T-helper 9 cell (primary cell): ENCODE data around the gene UBAC2.

Source experiments
- DNase-seq: peaks from one replicate; pipeline ENCODE4 v3.0.0-alpha.2; 2020

The UBAC2 gene

DNA sequence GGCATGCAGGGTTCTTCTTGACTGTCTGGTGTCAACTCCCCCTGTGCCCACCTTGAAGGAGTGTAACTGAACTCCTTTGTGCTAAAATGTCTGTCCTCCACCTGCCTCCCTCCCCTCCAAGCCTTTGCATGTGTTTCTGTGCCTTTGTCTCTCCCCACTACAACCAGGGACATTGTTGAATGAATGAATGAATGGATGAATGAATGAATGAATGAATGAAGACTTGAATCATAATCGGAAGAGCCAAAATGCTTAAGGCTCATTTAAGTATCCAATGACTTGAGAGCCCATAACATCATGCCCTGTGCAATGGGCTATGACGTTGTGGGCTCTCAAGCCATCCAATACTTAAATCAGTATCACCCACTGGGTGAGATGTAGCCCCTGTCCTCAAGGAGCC lies 115.6 kb downstream of the UBAC2 start:
- DNase-seq: no peak

DNA sequence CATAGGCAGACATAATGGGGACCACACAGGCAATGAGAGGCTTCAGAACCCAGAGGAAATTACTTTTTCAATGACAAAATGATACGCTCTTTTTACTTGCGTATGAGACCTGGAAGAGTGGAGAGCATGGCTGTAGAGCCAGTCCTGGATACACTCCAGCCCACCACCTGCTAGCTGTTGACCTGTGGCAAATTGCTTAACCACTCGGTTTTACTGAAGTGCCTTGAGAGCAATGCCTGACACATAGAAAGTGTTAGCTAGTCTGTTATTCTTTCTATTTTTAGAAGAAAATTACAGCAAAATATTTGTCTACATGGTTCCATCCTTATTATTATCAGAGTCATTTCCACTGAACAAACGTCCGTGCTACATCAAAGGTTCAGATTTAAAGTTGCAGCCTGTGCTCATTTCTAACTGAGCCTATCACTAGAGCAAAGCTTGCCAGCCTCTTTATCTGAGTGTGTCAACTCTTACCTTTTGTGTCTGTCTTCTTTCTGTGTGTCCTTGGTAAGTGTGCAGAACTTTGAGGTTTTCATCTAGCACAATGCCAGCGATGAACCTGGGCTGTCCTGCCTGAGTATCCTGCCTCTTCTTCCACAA lies 116.1 kb downstream of the UBAC2 start:
- DNase-seq: no peak

DNA sequence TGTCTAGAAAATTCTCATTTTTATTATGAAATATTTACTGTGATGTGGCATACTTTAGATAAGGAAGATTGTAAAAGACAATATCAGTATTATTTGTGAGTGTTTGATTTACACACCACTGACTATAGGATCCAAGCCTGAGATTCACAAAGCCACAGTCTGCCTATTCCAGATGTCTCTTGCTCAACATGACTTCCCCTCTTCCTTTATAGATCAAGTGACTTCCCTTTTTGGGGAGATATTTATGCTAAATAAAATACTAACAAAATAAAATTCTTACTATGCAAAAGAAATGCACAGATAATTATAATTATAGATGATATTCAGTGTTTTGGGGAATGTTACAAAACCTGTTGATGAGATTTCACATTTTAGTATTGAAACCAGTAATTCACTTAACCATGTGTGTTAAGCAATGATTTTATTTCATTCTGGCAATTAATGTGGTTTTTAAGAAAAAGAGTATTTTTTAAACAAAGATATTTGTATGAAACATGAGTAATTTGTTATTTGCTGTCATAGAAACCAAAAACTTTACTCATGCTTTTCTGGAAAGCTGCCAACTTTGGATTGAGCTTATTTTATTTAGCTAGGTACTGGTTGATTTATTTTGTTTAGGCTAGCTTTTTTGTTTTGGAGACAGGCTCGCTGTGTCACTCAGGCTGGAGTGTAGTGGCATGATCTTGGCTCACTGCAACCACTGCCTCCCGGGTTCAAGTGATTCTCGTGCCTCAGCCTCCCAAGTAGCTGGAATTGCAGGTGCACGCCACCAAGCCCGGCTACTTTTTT lies 120.2 kb downstream of the UBAC2 start:
- DNase-seq: no peak

DNA sequence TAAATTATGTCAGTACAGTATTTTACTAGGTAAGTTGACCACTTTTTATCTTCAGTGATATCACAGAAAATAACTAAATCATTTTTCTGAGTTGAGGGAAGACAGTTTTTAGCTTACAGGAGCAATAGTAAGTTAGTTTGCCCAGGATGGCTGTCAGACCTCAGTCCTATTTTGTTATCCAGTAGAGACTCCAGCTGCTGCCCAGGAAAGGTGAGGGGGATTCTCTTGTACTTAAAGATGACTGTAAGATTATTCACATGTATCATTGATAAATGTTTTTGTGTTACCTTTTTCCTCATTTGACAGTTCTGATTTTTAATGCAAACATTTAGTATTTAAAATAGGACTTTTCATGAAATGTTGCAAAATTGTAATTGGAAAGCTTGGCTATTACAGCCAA lies 121.1 kb downstream of the UBAC2 start:
- no peak for DNase-seq

DNA sequence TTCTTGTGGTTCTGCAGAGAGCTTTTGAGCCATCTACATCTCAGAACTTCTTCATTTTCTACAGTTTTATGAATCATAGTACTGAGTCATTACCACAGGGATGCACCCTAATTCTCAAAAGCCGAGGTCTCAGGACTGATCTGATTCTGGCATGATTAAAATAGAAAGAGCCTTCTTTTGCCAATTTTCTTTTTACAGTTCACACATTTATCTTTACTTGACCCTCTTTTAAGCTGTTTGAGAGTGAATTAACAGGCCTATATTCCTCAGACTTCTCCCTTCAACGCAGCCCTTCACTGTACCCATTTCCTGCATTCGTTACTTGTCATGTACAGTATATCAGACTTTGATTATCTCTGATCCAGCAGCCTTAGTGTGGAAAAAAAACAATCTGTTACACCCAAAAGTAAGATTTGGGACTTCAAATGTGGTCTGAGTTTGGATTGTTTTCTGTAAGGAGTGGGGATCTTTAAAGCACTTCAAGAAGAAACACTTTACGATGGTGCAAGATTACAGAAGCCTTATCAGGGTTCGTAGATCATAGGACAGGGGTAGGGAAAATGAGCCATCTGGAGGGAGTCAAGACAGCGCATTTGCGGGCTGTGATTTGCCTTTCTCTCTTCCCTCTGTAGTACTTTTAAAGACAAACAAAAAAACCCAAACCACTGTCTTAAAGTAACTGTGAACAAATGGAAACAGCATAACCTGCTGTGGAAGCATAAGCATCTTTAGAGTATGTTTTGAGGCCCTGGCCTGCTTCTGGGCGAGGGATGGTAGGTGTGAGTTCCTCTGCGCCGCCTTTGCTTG lies 121.8 kb downstream of the UBAC2 start:
- no peak for DNase-seq

DNA sequence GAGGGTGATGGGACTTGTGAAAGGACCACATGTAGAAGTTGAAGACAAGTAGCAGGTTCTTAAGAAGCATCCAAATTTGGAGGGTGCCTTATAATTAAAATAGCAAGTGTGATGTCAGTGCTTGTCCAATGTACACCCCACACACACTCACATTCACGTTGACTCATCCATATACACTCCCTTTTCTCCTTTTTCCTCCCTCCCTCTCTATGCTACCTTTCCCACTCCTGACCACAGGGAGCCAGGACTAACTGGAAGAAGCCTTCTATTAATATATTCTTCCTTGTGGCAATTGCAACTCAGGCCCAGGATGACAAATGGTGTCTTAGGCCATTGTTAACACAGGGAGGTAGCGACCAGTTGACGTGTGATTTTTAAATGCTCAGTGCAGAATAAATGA lies 122.8 kb downstream of the UBAC2 start:
- no peak for DNase-seq

DNA sequence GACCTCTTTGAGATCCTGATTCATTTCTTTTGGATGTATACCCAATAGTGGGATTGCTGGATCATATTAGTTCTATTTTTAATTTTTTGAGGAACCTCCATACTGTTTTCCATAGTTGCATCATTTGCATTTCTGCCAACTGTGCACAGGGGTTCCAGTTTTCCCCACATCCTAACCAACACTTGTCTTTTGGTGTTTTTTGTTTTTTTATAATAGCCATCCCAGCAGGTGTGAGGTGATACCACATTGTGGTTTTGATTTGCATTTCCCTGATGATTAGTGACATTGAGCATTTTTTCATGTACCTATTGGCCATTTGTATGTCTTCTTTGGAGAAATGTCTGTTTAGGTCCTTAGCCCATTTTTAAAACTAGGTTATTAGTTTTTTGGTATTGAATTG lies 125.4 kb downstream of the UBAC2 start:
- no peak for DNase-seq

DNA sequence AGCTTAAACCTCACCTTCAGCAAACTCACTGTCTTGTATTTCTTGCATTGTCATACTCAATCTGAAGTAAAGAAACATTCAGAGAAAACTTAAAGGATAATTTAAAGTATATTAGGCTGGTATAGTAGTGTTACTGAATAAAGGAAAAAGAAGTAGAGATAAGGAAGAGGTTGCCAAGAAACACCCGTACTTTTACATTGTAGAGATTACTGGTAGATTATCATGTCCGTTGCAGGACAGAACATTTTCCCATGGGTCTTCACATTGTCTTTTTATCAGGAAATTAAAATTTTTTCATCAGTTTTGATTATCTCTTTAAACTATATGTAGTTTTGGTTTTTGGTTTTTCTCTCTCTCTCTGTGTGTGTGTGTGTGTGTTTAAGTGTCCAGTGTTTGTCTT lies 126.5 kb downstream of the UBAC2 start:
- DNase-seq: no peak

DNA sequence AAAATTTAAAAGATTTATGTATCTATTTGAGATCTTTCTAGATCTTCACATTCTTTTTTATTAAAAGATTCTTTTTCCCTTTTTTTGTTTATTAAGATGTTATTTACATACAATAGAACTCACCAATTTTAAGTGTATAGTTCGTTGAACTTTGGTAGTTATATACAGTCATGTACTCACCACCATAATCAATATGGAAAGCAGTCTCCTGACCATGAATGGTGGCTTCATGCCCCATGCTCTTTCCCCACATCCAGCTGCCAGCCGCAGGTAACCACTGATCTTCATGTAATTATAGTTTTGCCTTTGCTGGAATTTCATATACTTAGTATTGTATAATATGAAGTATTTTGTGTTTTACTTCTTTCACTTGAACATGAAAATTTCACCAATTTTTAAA lies 127.1 kb downstream of the UBAC2 start:
- no peak for DNase-seq

DNA sequence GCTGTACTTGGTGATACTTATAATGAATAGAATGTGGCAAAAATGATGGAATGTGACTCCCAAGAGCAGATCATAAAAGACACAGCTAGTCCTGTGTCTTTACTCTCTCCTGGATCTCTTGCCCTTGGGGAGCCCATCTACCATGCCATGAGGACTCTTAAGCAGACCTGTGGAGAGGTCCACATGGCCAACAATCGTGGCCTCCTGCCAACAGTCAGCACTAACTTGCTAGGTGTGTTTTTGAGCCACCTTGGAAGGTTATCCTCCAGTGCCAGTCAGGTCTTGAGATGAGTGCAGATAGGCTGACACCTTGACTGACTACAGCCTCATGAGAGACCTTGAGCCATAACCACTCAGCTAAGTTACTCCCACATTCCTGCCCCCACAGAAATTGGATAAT lies 128.8 kb downstream of the UBAC2 start:
- no peak for DNase-seq

DNA sequence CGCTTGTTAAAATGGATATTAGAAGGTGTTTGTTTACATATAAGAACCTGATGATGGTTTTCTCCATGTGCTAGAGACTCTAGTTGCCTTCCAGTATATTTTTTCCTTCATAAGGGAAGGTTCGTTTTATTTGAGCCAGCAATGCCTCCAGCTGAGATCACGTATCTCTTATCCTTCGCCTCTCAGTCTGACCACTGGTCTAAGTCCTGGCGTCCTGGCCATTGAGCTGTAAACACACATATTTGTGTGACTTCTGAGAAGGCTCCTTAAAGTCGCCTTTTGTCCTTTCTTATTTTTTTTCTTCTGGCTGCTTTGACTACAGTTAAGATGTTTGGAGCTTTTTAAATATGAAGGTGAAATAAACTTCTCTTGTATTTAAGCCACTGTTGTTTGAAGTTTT lies 130.3 kb downstream of the UBAC2 start:
- DNase-seq: no peak

DNA sequence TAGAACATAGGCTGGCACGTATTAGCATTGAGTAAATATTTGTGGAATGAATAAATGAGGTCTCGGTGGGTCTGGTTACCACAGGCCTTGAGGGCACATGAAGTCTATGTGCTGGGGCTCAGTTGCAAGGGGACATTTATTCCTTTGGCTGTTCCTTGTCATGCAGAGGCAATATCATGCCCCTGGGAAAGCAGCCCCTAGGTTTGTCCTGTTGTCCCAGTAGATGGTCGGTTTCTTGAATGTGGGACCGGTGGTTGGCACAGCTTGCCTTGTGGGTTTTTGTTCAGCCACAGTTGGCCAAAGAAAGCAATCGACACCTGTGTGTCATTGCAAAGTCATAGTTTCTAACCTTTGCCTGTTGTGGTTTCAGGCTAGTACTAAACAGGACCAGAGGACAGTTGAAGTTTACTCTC lies 131.2 kb downstream of the UBAC2 start:
- no peak for DNase-seq

DNA sequence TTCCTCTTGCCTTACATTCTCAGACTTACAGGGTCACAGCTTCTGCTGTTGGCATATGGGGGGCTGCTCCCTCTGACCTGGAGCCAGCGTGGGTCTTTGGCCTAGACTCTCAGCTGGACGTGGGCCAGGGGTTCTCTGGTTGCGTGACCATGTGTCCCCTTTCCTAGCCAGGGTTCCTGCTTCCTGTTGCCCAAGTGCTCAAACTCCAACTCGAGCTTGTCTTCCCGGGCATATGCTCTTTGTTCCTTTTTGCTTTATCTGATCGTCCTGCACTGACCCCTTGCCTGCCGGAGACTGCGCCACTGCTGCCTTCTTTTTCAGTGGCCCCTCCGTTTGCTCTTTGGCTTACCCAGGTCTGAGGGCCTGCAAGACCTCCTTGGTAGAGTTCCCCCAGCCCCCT lies 131.8 kb downstream of the UBAC2 start:
- DNase-seq: no peak

DNA sequence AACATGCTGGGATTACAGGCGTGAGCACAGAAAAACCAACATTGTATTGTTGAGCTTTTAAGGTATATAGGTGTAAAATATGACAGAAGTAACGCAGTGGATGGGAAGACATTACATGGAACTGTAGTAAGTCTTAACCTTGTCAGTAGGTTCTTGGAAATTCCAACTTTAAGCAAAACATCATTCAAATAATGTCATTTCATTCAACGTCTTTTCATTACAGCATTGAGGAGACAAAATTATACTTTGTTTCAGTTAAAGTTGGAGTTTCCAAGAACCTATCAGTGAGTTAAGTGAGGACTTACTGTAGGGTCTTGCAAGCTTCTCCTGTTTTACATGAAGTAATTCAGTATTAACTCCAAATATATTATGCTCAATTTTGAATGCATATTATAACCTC lies 133.6 kb downstream of the UBAC2 start:
- DNase-seq: no peak

DNA sequence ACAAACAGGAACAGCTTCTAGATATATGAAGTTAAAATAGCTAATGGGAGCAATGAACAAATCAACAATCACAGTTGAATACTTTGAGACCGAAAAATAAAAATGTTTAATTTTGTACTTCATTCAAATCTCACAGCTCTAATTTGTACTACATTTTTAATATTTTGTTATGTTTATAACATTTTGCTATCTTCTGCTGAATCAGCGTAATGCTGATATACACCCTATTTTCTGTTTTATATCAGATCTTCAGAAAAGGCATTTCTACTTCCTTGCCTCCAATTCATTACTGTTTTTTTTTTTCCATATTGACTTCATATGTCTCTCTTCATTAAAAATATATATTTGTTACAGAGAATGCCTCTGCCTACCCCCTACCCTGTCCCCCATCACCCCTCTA lies 134.4 kb downstream of the UBAC2 start:
- DNase-seq: no peak

DNA sequence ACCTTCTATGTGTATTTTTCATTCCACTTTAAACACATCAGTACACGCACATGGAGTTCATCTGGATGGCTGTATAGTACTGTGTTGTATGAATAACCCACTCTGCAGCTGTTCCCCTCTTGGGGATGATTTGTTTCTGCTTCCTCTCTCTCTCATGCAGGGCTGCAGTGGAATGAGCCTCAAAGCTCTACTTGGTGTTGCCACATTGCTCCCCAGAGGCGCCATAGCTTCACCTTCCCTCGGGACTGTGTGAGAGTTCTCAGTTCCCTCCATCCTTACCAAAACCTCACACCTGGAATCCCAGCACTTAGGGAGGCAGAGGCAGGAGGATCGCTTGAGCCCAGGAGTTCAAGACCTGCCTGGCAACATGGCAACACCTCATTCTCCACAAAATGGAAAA lies 134.9 kb downstream of the UBAC2 start:
- DNase-seq: no peak

DNA sequence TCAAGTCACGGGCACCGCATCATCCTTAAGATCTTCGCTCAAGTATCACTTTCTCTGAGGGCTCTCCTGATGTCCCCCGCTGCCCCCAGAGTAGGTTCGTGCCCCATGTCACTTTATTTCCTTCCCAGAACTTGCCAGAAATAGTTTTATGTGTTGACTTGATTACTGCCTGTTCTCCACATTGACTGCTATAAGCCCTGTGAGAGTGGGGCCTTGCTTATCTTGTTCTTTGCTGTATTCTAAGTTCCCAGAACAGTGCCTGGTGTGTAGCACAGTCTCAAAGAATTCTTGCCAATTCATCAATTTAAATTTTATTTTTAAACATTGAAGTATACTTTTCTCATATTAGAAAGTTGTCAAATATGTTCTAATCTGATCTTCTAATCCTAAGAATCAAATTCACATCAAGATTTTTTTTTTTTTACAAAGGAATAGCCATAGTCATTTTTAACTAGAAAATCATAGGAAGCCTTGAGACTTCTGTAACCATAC lies 138.6 kb downstream of the UBAC2 start:
- DNase-seq: no peak

DNA sequence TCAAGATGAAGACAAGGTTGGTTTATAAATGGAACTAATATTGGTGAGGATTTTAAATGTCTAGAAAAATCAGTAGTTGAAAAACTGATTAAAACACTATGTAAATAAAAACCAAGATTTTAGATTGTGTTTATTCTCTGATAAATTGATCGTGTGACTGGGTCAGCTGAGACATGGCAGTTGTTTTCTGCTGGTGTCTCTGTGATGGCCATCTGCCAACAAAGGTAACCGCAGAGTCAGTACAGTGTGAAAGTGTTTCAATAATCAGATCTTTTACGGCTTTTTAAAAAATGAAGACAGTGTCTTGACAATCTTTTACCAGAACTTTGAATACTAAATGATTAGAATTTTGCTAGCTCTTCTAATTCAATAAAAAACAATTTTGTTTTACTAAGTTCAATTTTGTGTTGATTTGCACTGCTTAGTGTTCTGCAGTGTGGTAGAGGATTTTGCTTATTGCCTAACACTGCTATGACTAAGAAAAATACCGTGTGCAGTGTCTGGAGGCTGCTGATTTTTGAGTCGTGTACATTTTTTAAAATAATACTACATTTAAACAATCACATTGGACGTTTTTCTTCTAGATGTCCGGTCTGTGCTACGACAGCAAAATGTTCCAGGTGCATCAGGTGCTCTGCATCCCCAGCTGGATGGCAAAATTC lies 139.2 kb downstream of the UBAC2 start:
- DNase-seq: peak; percentile 54

DNA sequence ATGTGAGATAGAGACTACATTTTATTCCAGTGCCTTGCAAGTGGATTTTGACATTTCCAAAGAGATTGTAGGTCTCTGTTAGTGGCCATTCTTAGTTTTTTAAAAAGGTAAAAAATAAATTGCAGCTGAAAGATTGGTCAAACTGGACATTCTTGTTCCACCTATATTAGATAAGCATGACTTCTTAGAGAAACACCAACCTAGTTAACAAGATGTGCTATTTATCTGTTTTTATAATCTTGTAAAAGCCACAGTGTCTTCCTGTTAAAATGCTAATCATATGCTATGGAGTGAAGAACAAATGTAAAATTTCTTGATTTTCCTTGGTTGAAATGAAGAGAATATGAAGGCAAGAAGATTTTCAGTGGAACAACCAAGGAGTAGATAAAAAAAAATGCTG lies 140.0 kb downstream of the UBAC2 start:
- DNase-seq: no peak

DNA sequence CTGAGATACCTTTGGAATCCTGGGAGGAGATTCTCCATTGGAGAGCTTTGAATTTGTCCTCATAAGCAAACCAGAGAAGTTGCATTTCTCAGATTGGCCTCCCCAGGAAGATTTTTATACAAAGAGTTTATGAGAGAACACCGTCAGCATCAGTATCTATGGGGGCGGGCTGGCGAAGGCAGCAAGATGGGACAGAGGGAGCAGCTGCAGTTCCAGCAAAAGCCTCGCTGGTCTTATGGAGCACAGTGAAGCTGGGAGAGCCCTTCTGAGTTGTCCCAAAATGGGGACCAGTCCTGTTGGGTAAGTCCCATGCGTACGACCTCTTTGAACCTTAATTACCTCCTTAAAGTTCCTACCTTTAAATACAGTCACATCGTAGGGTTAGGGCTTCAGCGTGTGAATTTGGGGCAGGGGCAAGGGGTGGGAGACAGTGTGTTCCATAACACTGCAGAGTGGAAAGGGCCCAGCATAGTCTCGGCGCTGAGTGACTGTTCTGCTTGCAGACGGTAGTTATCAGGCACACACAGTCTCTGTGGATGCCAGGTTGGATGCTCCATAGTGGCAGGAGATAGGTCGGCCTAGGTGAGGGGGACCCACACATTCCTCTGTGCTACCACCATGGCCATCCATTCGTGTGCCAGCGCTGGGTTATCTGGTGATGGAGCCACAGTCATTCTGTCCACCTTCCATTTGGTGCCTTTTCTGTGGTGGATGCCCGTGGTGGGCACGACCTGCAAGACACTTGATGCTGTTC lies 141.5 kb downstream of the UBAC2 start:
- no peak for DNase-seq

DNA sequence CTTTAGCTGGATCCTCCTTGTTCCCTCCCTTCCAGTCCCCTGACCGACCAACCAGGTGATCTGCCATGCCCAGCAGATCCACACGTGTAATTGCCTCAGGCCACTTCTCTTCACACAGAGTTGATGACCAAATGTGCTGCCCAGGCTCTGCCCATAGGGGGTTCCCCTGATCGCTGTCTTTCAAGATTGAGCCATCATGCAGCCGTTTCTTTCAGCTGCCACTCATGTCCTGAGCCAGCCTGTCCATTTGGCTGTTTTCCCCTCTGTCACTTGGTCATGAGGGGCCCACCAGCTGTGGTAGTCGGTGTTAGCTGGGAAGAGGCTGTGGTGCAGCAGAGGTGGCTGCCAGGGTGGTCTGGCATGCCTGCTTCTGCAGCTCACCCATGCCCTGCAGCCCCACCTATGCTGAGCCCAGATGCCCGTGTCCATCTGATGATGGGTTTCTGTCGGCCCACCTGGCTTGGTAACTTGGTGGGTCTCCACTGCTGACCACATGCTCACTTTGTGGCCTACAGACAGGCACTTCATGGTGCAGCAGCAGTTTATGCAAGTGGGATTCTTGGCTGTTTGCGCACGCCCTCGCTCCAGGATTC lies 142.2 kb downstream of the UBAC2 start:
- no peak for DNase-seq

DNA sequence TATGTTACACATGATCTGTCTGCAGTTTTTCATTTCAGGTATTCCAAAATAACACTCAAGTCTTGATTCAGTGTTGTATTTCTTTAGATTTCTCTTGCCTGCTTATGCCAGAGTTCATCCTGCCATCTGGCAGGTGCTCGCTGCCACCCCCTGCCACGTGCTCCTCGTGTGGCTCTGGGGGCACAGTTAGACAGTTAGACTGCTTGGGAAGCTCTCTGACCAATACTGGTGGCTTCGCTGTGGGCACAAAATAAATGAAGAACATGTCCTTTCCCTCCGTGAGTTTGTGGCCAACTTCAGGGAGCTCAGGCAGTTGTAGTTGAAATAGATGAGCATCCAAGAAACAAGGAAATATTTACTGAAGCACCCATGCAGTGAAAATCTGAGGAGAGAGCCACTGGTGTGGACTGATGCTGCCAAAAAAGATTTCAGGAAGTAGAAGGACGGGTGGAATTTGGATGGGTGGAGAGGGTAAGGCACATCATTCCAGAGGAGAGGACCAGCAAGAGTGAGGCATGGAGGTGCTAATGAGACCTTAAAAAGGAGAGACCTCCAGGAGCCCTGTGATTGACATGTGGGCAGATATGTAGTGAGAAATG lies 144.1 kb downstream of the UBAC2 start:
- no peak for DNase-seq
